Measurements from ENCODE around the gene VAMP1.
A peak's percentile ranks its signal among the peaks of the same experiment; 100 is the strongest.
"Not testable (repeated sequence)": the region's sequence is repeated elsewhere in the genome, so short reads cannot be mapped to it uniquely, and the experiment has no call there.

Gene VAMP1

DNA sequence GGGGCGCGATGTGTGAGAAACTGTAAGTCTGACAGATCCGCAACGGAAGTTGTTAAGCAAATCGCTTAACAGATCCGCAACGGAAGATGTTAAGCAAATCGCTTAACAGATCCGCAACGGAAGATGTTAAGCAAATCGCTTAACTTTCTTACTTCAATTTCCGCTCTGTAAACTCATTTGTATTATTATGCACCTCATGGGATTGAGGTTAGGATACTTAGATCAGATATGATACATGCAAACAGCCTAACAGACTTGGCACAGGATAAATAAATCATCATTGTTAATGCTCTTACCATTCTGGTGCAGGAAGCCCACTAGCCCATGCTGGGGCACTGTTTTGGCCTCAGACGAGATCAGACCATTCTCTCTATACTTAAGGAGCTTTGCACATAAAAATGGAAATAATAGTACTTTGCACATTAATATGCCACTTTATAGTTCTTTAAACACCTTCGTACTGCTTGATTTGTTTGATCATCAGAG lies 23.8 kb upstream of the VAMP1 start:
- TF ChIP-seq, protein P1, sequence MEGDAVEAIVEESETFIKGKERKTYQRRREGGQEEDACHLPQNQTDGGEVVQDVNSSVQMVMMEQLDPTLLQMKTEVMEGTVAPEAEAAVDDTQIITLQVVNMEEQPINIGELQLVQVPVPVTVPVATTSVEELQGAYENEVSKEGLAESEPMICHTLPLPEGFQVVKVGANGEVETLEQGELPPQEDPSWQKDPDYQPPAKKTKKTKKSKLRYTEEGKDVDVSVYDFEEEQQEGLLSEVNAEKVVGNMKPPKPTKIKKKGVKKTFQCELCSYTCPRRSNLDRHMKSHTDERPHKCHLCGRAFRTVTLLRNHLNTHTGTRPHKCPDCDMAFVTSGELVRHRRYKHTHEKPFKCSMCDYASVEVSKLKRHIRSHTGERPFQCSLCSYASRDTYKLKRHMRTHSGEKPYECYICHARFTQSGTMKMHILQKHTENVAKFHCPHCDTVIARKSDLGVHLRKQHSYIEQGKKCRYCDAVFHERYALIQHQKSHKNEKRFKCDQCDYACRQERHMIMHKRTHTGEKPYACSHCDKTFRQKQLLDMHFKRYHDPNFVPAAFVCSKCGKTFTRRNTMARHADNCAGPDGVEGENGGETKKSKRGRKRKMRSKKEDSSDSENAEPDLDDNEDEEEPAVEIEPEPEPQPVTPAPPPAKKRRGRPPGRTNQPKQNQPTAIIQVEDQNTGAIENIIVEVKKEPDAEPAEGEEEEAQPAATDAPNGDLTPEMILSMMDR (IDR thresholded peaks at IDR 0.05; ENCODE audit: borderline replicate concordance, insufficient read depth, low read depth, low read length): no peak
- peak overlapping the region; percentile 47 for H3K4me3 ChIP-seq (ENCODE audit: low read depth, low read length)

GRCh38 chr12:6493497-6494257 lies 23.2 kb upstream of the VAMP1 start, which contains the start of gene NCAPD2:
Gene NCAPD2, plus strand, starts transcription at chr12:6494102. Its CDS starts 997 bp downstream, at chr12:6495099.
- TF ChIP-seq, protein P1 (IDR thresholded peaks at IDR 0.05; ENCODE audit: borderline replicate concordance, insufficient read depth, low read depth, low read length): peak; percentile 24; the same call in 1 of the 2 replicates
- H3K4me3 ChIP-seq (ENCODE audit: low read depth, low read length): peak within 1 kb of the TSS; percentile 88

GRCh38 chr12:6492838-6493496 lies 22.5 kb upstream of the VAMP1 start, which contains the start of gene MRPL51:
Gene MRPL51, minus strand, starts transcription at chr12:6493262. Its CDS starts 126 bp downstream, at chr12:6493136.
- peak within 1 kb of the TSS; percentile 88 for H3K4me3 ChIP-seq (ENCODE audit: low read depth, low read length)

GRCh38 chr12:6490673-6491072 lies 20.2 kb upstream of the VAMP1 start:
- not testable (repeated sequence) for H3K4me3 ChIP-seq (ENCODE audit: low read depth, low read length)

More at GRCh38 chr12:6492838-6493496, 22.5 kb upstream of the VAMP1 start, which contains the start of gene MRPL51:
- TF ChIP-seq, protein P1 (IDR thresholded peaks at IDR 0.05; ENCODE audit: borderline replicate concordance, insufficient read depth, low read depth, low read length): no peak

DNA sequence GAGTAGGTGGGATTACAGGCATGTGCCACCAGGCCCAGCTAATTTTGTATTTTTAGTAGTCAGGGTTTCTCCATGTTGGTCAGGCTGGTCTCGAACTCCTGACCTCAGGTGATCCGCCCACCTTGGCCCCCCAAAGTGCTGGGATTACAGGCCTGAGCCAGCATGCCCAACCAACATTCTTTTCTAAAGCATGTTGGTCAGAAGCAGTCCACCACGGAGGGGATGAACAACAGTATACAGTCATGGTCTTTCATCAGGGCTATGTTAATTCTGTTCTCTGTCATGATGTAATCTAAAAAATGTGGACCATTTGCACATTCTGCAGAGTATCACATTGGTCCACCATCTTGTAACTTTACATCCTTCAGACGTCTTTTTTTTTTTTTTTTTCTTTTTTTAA lies 19.0 kb upstream of the VAMP1 start:
- TF ChIP-seq, protein P1 (IDR thresholded peaks at IDR 0.05; ENCODE audit: borderline replicate concordance, insufficient read depth, low read depth, low read length): no peak

GRCh38 chr12:6488240-6488639 lies 17.8 kb upstream of the VAMP1 start:
- H3K4me3 ChIP-seq (ENCODE audit: low read depth, low read length): no peak overlapping the region
- TF ChIP-seq, protein P1 (IDR thresholded peaks at IDR 0.05; ENCODE audit: borderline replicate concordance, insufficient read depth, low read depth, low read length): no peak

More for the DNA sequence above, 19.0 kb upstream of the VAMP1 start:
- H3K4me3 ChIP-seq (ENCODE audit: low read depth, low read length): no peak overlapping the region

- H3K4me3 ChIP-seq (ENCODE audit: low read depth, low read length): no peak overlapping the region
- TF ChIP-seq, protein P1 (IDR thresholded peaks at IDR 0.05; ENCODE audit: borderline replicate concordance, insufficient read depth, low read depth, low read length): no peak
Measured at GRCh38 chr12:6478416-6478815, 7.9 kb upstream of the VAMP1 start.

DNA sequence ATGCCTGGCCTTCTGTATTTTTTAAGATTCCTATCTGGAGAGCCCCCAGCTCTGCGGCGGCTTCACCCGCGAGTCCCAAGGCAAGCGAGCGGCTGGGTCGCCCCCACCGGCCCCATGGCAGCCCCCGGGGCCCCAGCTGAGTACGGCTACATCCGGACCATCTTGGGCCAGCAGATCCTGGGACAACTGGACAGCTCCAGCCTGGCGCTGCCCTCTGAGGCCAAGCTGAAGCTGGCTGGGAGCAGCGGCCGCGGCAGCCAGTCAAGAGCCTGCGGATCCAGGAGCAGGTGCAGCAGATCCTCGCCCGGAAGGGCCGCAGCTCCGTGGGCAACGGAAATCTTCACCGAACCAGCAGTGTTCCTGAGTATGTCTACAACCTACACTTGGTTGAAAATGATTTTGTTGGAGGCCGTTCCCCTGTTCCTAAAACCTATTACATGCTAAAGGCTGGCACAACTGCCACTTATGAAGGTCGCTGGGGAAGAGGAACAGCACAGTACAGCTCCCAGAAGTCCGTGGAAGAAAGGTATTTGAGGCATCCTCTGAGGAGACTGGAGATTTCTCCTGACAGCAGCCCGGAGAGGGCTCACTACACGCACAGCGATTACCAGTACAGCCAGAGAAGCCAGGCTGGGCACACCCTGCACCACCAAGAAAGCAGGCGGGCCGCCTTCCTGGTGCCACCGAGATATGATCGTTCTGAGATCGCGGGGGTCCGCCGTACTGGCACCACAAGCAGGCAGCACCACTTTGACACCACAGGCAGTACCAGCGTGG lies 7.3 kb upstream of the VAMP1 start:
- H3K4me3 ChIP-seq (ENCODE audit: low read depth, low read length): not testable (repeated sequence)
